GM19025 (cell line): ENCODE data around the gene C12orf60.
A peak's percentile ranks its signal among the peaks of the same experiment; 100 is the strongest.
"Not testable (repeated sequence)": the region's sequence is repeated elsewhere in the genome, so short reads cannot be mapped to it uniquely, and the experiment has no call there.

Experiments
- ATAC-seq: cut with Tn5 transposase; IDR thresholded peaks from one replicate; pipeline ENCODE4 v1.9.1; 2021; ENCODE audit warnings: mild to moderate bottlenecking, low read depth, moderate library complexity; ENCODE audit not compliant: unreplicated experiment

The C12orf60 gene, protein sequence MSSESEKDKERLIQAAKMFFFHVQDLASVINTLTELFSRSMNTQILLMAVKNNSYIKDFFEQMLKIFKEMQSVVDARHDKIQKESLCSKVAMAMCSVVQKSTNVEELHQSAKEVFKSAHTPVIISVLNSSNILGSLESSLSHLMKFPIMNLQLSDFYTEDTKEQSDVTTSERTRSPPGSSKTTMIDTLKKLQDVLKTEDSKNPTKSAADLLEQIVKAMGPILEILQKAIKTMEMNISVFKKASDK

DNA sequence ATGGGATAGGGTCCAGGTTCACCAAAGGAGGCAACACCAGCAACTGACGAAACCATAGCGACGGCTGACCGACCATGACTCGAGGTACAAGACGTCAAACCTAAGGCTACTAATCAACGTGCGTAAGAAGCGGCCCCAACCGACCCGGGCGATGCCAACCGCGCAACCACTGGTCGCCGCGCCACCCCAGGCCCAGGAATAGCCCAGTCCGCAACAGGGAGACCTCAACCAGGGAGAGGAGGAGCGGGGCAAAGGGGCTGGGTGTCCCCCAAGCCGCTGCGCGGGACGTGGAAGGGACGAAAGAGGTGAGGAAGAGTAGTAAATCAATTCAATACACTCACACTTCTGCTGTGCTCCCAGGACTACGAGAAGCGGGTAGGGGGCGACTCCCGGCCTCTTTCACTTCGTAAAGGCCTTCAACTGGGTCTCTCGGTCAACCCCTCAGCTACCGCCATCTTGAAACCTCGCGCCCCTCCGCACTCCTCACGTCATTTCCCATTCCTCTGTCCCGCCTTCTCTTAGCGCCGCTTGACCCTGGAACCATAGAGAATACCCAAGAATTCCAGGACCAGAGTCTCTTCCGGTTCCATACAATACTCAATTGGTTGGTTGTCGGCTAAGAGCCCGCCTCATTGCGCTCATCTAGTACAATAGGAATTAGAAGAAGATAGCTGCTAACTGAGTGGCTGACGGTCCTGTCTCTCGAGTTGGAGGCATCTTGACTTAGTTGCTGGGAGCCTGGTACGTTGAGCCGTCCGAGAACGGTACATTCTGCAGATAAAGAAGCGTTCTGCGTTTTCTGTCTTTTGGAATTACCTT is at the start of gene C12orf60, which contains the start of gene WBP11:
Gene C12orf60, plus strand, starts transcription at position 660 of the 819 bp plus-strand sequence. CDS start 19,266 bp downstream, outside the sequence.
Gene WBP11, minus strand, starts transcription at position 468 of the 819 bp plus-strand sequence. CDS start 2,095 bp downstream, outside the sequence.
- peak; percentile 97 for ATAC-seq

DNA sequence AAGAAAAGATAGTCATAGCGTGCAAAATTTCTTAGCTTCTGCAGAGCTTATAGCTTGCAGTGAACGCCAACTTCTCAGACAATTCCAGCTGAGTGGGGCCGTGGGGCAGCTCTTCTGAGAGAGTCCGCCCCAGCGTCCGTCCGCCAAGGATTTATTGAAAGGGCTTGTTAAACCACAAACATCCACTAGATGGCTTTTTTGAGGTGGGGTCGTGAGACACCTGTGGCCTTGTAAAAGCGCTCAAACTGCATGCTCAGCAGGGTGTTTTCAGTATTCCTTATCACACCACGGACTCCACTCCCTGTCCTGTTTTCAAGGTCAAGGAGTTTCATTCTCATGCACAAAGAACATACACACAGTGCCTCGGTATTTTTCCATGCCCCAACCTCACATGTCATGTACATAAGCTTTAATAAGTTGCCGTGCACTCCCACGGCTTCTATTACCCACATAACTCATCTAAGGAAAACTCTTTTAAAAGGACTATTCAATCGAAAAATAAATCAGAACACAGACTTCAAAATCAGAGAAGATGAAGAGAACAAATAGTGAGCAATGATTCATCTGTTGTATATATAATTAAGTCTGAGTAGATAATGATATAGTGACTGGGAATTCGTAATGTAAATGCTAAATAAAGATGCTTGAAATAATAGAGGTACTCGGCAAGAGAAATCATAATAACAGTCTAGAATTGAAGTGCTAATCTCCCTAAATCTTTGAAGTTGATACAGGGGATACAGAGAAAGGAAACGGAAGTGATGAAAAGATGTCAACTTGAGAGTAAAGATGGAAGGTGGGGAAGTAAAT is 46.9 kb upstream of the C12orf60 start:
- ATAC-seq, result no peak

DNA sequence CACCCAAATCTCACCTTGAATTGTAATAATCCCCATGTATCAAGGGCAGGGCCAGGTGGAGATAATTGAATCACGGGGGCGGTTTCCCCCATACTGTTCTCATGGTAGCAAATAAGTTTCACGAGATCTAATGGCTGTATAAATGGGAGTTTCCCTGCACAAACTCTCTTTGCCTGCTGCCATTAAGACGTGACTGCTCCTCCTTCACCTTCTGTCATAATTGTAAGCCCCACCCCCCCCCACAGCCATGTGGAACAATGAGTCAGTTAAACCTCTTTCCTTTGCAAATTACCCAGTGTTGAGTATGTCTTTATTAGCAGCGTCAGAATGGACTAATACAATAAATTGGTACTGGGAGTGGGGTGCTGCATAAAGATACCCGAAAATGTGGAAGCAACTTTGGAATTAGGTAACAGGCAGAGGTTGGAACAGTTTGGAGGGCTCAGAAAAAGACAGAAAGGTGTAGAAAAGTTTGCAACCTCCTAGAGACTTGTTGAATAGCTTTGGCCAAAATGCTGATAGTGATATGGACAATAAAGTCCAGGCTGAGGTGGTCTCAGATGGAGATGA is 43.7 kb upstream of the C12orf60 start:
- ATAC-seq, result not testable (repeated sequence)

DNA sequence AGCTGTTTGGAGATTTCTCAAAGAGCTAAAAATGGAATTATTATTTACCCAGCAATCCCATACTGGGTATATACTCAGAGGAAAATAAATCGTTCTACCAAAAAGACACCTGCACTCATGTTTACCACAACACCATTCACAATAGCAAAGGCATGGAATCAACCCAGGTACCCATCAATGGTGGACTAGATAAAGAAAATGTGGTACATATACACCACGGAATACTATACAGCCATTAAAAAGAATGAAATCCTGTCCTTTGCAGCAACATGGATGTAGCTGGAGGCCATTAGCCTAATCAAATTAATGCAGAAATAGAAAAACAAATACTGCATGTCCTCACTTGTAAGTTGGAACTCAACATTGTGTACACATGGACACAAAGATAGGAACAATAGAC is 38.1 kb upstream of the C12orf60 start:
- no peak for ATAC-seq

GRCh38 chr12:14766020-14766419 is 37.5 kb upstream of the C12orf60 start:
- not testable (repeated sequence) for ATAC-seq

- ATAC-seq, result no peak
These were observed 36.7 kb upstream of the C12orf60 start for GRCh38 chr12:14766649-14767215.

GRCh38 chr12:14767617-14768016 is 35.9 kb upstream of the C12orf60 start:
- no peak for ATAC-seq

DNA sequence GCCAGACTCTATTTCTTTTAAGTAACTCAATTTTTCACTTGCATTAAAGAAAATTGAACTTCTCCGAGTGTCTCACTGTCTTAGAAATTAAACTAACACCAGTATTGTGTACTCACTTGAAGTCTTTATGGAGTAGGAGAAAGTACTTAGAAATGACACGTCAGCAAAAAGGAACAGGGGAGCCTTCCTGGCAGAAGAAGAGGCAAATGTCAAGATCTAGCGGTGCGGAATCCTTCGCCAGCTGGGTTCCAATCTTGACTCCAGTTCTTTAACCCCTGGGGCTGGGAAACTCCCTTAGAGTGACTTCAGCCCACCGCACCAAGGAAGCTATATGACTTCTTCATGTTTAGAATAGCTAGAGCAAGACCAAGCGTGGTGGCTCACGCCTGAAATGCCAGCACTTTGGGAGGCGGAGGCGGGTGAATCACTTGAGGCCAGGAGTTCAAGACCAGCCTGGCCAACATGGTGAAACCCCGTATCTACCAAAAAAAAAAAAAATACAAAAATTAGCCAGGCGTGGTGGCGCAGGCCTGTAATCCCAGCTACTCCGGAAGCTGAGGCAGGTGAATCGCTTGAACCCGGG is 34.6 kb upstream of the C12orf60 start:
- ATAC-seq, result no peak

DNA sequence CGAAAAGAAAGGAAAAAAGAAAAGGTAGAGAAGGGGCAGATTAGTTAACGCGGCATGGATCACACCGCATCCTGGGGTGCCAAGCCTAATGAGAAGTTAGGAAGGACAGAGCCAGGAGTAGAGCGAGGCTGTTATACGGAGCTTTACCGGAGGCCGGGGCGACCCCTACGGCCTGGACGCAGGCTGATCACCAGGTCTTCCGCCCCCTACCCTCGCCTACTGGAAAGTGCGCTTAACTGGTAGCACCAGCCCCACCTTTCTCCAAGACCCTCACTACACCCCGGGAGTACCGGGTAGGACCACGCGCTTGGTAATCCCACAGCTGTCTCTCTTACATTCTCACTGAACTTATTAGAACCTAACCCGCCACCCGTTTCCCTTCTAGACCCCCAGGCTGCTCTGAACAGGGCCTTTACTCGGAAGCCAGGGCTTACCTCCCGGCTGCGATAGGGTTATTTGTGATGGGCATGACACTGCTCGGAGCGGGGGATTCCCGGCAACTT is 34.0 kb upstream of the C12orf60 start:
- no peak for ATAC-seq

- peak; percentile 40 for ATAC-seq
These were observed 33.4 kb upstream of the C12orf60 start for GRCh38 chr12:14769969-14770495.

GRCh38 chr12:14770496-14771461 is 32.7 kb upstream of the C12orf60 start:
- peak; percentile 22 for ATAC-seq

DNA sequence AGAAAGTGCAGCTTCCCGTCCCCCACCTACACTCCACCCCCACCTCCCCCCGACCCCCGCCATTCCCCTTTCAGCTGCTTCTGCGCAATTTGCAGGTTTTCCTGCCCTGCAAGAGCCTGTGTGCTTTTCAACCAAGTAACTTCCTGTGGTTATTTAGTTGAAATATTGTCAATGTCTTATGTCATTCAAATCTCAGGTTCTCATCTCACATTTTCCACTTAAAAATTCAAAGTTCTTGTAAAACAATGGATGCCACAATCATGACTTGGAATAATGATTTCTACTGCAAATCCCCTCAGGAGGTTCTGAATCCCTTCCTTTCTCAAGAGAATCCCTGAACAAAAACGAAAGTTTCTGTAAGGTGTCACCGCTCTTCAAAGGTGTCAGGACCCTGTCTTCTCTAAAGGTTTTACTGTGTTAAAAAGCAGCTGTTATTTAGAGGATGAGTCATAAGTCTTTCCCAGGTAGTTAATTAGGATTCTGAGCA is 31.8 kb upstream of the C12orf60 start:
- no peak for ATAC-seq

GRCh38 chr12:14772946-14773345 is 30.5 kb upstream of the C12orf60 start:
- no peak for ATAC-seq

GRCh38 chr12:14773685-14774073 is 29.8 kb upstream of the C12orf60 start:
- ATAC-seq, result peak; percentile 4

GRCh38 chr12:14774074-14774905 is 29.2 kb upstream of the C12orf60 start:
- peak; percentile 48 for ATAC-seq

DNA sequence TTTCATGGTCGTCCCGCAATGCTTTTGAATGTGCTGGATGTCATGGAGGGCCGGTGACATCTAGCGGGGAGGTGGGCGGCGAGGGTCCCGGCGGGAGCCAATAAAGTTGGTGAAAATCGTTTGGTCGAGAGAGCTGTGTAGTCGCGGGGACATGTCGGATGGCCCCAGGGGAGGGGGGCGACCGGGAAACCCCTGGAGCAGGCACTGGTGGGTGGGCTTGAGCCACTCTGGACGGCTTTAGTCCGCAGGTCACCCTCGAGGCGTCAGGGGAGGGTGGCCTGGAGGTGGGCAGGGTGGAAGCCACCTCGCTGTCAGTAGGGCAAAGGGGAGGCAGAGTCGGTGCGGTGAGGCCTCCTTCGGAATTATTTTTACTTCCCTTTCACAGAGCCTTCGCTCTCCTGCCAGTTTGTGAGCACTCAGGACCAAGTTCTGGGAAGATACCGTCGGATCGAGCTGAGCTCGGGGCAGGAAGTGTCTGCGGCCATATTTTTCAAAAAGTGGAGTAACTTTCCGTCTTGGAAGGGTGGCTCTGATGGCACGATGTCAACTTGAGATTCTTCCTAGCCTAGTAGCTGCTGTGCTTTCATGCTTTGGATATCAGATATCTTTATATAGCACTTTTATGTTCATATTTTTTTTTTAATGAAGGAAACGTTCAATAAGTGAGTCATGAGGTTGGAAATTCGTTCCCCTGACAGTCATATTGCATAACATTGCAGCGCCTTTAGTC is 28.4 kb upstream of the C12orf60 start:
- ATAC-seq, result no peak

- no peak for ATAC-seq
These were observed 27.9 kb upstream of the C12orf60 start for GRCh38 chr12:14775636-14775980.
